ENCODE measurements around the gene PHF21A. TPM values are rescaled to one million over a fixed set of nuclear protein-coding genes. Genes with fewer than 3 reads are reported as not detected.

The PHF21A gene
- total and polyA plus RNA-seq, 2 of the 13 experiments (the other 11 are each of a cell fraction or from before 2014, with no cell fraction given), result 4.1 to 34.6 TPM

- no peak for FAIRE-seq
- ChIA-PET CTCF (ENCODE audit: low intra/inter-chr PET ratio, low total read pairs) (no interaction called here), POLR2A (no interaction called here)
- Histone ChIP-seq H3K27me3 (ENCODE audit: control insufficient read depth in 1 of 2, insufficient read depth in 2 of 2, low read length in 2 of 2) (no peaks in the 10 kb centered on the region), H3K36me3 (replicated peaks in 1 of 2; ENCODE audit: control insufficient read depth in 1 of 2, insufficient read depth in 2 of 2, low read length in 2 of 2) (peaks cover 11 to 18% of the 10 kb centered on the region in 2 experiments; a peak in 4 of 5 replicates), H3K4me2 (ENCODE audit: low read depth, low read length) (no peak overlapping the region), H3K4me1 (ENCODE audit: insufficient read depth, low read length) (no peaks in the 10 kb centered on the region), H3K9me3 (ENCODE audit: low read length) (no peaks in the 10 kb centered on the region), H3K4me3 (replicated peaks in 1 of 3; ENCODE audit: insufficient read depth in 1 of 3, low read depth in 2 of 3, low read length in 3 of 3) (no peak overlapping the region), H3K79me2 (ENCODE audit: insufficient read depth, low read length) (no peaks in the 10 kb centered on the region), H3K27ac (ENCODE audit: extremely low read length, insufficient read depth, low read length) (no peak overlapping the region), H3K9ac (ENCODE audit: insufficient read depth, low read depth, low read length) (no peak overlapping the region), H2AFZ (ENCODE audit: low read length) (no peak overlapping the region), H4K20me1 (ENCODE audit: insufficient read depth, low read length) (no peaks in the 10 kb centered on the region)
- in situ Hi-C loops (cut with HindIII; ENCODE audit: extremely low pct_ligation_motif_present, low pct_unique_long_range_greater_than_20kb) (no loop called here), intact Hi-C loops (cut with micrococcal nuclease; ENCODE audit: unreplicated experiment) (no loop called here)
- WGBS (ENCODE audit: low lambda C conversion rate), result 78% methylated on average over 4 of the region's 4 CpGs
- BruUV-seq (replicated peaks), result no TSS peak
- no peak for TF ChIP-seq NR0B2 (CRISPR knock-in tag; IDR thresholded peaks at IDR 0.05)
- no peak for TF ChIP-seq REXO4 (CRISPR knock-in tag; IDR thresholded peaks at IDR 0.05; ENCODE audit: borderline replicate concordance)
- TF ChIP-seq GATA4 (IDR thresholded peaks at IDR 0.05; ENCODE audit: borderline replicate concordance, low read depth), result no peak
- ATAC-seq, result no peak
- DNase-seq (ENCODE audit: low spot score), result no peak
Observed at GRCh38 chr11:45942381-45942780, 178.9 kb downstream of the PHF21A start.

GRCh38 chr11:45941285-45941684 is 180.0 kb downstream of the PHF21A start:
- H3K27ac ChIP-seq (ENCODE audit: extremely low read length, insufficient read depth, low read length), result no peak overlapping the region
- FAIRE-seq, result no peak
- CTCF ChIA-PET (ENCODE audit: low intra/inter-chr PET ratio, low total read pairs), result no interaction called here
- no peaks in the 10 kb centered on the region for H3K9me3 ChIP-seq (ENCODE audit: low read length)
- H3K9ac ChIP-seq (ENCODE audit: insufficient read depth, low read depth, low read length), result no peak overlapping the region
- BruUV-seq (replicated peaks), result no TSS peak
- WGBS (ENCODE audit: low lambda C conversion rate), result 96% methylated on average over 4 of the region's 4 CpGs
- intact Hi-C loops (cut with micrococcal nuclease; ENCODE audit: unreplicated experiment) (no loop called here), in situ Hi-C loops (cut with HindIII; ENCODE audit: extremely low pct_ligation_motif_present, low pct_unique_long_range_greater_than_20kb) (no loop called here)
- H4K20me1 ChIP-seq (ENCODE audit: insufficient read depth, low read length), result no peaks in the 10 kb centered on the region
- ATAC-seq, result no peak
- no peak overlapping the region for H3K4me2 ChIP-seq (ENCODE audit: low read depth, low read length)
- H3K79me2 ChIP-seq (ENCODE audit: insufficient read depth, low read length), result no peaks in the 10 kb centered on the region
- H3K4me1 ChIP-seq (ENCODE audit: insufficient read depth, low read length), result no peaks in the 10 kb centered on the region
- no peak for DNase-seq (ENCODE audit: low spot score)
- no peak overlapping the region for H3K4me3 ChIP-seq (replicated peaks in 1 of 3; ENCODE audit: insufficient read depth in 1 of 3, low read depth in 2 of 3, low read length in 3 of 3)
- H3K36me3 ChIP-seq (replicated peaks in 1 of 2; ENCODE audit: control insufficient read depth in 1 of 2, insufficient read depth in 2 of 2, low read length in 2 of 2), result peaks cover 9 to 18% of the 10 kb centered on the region in 2 experiments; a peak in 4 of 5 replicates
- H3K27me3 ChIP-seq (ENCODE audit: control insufficient read depth in 1 of 2, insufficient read depth in 2 of 2, low read length in 2 of 2), result no peaks in the 10 kb centered on the region
- POLR2A ChIA-PET, result no interaction called here
- no peak overlapping the region for H2AFZ ChIP-seq (ENCODE audit: low read length)
- TF ChIP-seq HHEX (CRISPR knock-in tag; IDR thresholded peaks at IDR 0.05) (no peak), ZNF414 (CRISPR knock-in tag; IDR thresholded peaks at IDR 0.05) (no peak), EZH2 (conservative IDR thresholded peaks at IDR 0.05; ENCODE audit: low read depth, low read length) (no peak), ZNF597 (CRISPR knock-in tag; IDR thresholded peaks at IDR 0.05) (no peak), ZBTB43 (CRISPR knock-in tag; conservative IDR thresholded peaks at IDR 0.05) (no peak), EED (CRISPR knock-in tag; IDR thresholded peaks at IDR 0.05) (no peak), MXD4 (CRISPR knock-in tag; IDR thresholded peaks at IDR 0.05) (no peak), PHF20 (CRISPR knock-in tag; IDR thresholded peaks at IDR 0.05) (no peak), ZNF20 (CRISPR knock-in tag; IDR thresholded peaks at IDR 0.05) (no peak), TFE3 (CRISPR knock-in tag; IDR thresholded peaks at IDR 0.05) (no peak)
